Lower leg skin (tissue), 3 donors: Measurements from ENCODE around the gene LTBP3.

Experiments
- CTCF ChIP-seq, 3 donors: fragments of 450-650 bp; IDR thresholded peaks; one replicate each; pipeline ENCODE4 v1.5.1; 2016; ENCODE audit warnings: antibody characterized with exemption in 3 of 3, mild to moderate bottlenecking in 3 of 3, moderate library complexity in 2 of 3
- POLR2A ChIP-seq, 2 donors: fragments of 450-650 bp; IDR thresholded peaks; one replicate each; pipeline ENCODE4 v1.6.1; 2016 to 2017; ENCODE audit warnings: antibody characterized with exemption in 2 of 2, mild to moderate bottlenecking in 1 of 2, moderate library complexity in 1 of 2

- TF ChIP-seq CTCF (IDR thresholded peaks at IDR 0.05) (no peak), POLR2A (IDR thresholded peaks at IDR 0.05) (no peak)
Measured at GRCh38 chr11:65563601-65564000, 5.4 kb upstream of the LTBP3 start.
